ENCODE results near the gene MED28. TPM values are rescaled to one million over a fixed set of nuclear protein-coding genes. Genes with fewer than 3 reads are reported as not detected.
"Not testable (repeated sequence)": the region's sequence is repeated elsewhere in the genome, so short reads cannot be mapped to it uniquely, and the experiment has no call there.

The MED28 gene
- total RNA-seq, 1 donor from 2014 or later = 46.6 TPM

DNA sequence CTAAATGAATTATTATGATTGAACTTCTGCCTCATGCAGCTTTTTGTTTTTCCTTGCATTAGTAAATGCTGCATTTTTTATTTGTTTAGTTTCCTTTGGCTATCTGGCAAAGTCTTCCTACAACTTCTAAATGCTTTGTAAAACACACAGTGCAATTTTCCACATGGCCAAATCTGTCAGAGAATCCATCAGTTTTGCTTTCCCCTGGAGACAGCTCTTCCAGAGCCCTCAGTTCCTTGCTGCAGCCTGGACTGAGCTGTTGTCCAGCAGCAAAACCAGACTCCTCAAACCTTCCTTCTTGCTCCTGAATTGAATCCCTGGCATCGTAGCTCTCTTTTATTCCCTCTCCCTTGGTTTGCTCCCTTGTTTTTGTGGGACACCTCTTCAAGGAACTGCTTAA, 42.6 kb downstream of the MED28 start:
- no peaks in the 10 kb centered on the region for H3K9me3 Mint-ChIP-seq
- DNase-seq (ENCODE audit: low spot score) = no peak
- no peak overlapping the region for H3K4me3 Mint-ChIP-seq
- no peak overlapping the region for H3K27ac Mint-ChIP-seq
- no peaks in the 10 kb centered on the region for H3K36me3 Mint-ChIP-seq (ENCODE audit: low read depth)
- H3K27me3 Mint-ChIP-seq (ENCODE audit: insufficient read depth) = no peaks in the 10 kb centered on the region
- intact Hi-C loops (cut with micrococcal nuclease) = no loop called here
- no peaks in the 10 kb centered on the region for H3K4me1 Mint-ChIP-seq (ENCODE audit: low read depth)

DNA sequence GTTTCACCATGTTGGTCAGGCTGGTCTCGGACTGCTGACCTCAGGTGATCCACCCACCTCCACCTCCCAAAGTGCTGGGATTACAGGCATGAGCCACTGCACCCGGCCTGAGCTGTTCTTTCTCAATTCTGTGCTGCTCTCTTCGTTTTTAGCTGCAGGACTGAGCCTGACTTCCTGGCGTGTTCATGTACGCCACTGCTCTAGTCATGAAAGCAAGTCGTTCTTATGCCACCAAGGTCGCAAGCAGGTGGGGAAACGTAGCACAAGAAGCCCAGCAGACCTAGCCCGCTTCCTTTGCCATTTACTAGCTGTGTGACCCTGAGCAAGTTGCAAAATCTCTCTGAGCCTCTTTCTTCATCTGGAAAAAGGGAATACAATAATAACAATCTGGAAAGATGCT, 43.4 kb downstream of the MED28 start:
- H3K4me1 Mint-ChIP-seq (ENCODE audit: low read depth) = no peaks in the 10 kb centered on the region
- DNase-seq (ENCODE audit: low spot score) = no peak
- no peak overlapping the region for H3K27ac Mint-ChIP-seq
- no peaks in the 10 kb centered on the region for H3K9me3 Mint-ChIP-seq
- no peaks in the 10 kb centered on the region for H3K27me3 Mint-ChIP-seq (ENCODE audit: insufficient read depth)
- no peaks in the 10 kb centered on the region for H3K36me3 Mint-ChIP-seq (ENCODE audit: low read depth)
- H3K4me3 Mint-ChIP-seq = no peak overlapping the region
- intact Hi-C loops (cut with micrococcal nuclease) = no loop called here

DNA sequence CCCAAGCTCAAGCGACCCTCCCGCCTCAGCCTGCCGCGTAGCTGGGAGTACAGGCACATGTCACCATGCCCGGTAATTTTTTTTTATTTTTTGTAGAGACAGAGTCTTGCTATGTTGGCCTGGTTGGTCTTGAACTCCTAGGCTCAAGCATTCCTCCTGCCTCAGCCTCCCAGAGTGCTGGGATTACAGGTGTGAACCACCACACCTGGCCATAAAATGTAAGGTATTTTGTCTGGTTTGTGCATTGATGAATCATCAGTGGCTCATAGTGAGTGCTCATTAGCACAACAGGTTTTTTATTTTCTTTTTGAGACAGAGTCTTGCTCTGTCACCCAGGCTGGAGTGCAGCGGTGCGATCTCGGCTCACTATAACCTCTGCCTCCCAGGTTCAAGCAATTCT, 44.8 kb downstream of the MED28 start:
- H3K4me3 Mint-ChIP-seq; DNase-seq (ENCODE audit: low spot score); H3K36me3 Mint-ChIP-seq (ENCODE audit: low read depth); H3K27me3 Mint-ChIP-seq (ENCODE audit: insufficient read depth); H3K9me3 Mint-ChIP-seq; intact Hi-C loops (cut with micrococcal nuclease); H3K4me1 Mint-ChIP-seq (ENCODE audit: low read depth); H3K27ac Mint-ChIP-seq: not testable (repeated sequence)

DNA sequence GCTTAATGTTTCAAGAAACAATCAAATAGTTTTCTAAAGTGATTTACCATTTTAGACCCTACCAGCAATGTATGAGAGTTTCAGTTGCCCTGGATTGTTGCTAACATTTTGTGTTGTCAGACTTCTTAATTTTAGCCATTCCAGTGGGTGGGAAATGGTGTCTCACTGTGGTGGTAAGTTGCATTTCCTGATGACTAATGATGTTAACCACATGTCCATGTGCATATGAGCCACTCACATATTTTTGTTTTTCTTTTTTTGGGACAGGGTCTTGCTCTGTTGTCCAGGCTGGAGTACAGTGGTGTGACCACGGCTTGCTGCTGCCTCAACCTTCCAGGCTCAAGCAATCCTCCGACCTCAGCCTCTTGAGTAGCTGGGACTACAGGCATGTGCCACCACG, 48.3 kb downstream of the MED28 start:
- no peaks in the 10 kb centered on the region for H3K4me1 Mint-ChIP-seq (ENCODE audit: low read depth)
- no peak for DNase-seq (ENCODE audit: low spot score)
- H3K36me3 Mint-ChIP-seq (ENCODE audit: low read depth) = no peaks in the 10 kb centered on the region
- intact Hi-C loops (cut with micrococcal nuclease) = no loop called here
- no peak overlapping the region for H3K4me3 Mint-ChIP-seq
- no peaks in the 10 kb centered on the region for H3K27me3 Mint-ChIP-seq (ENCODE audit: insufficient read depth)
- H3K9me3 Mint-ChIP-seq = no peaks in the 10 kb centered on the region
- H3K27ac Mint-ChIP-seq = no peak overlapping the region

DNA sequence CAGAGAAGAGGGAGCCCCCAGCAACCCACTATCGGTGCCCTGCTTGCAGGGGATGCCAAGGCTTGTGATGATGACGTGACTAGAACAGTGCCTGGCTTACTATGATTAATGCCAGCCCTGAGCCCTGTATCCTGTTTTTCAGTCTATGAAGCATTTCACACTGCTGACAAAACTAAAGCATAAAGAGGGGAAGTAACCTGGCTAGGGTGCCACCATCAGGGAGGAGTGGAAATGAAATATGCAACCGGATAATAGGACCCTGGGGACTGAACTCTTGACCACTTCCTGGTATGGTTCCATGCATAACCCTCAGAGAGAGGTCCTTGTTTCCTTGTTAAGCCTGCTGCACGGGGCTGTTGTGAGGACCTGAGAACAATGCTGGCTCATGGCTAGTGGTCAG, 50.3 kb downstream of the MED28 start:
- H3K27ac Mint-ChIP-seq = no peak overlapping the region
- H3K36me3 Mint-ChIP-seq (ENCODE audit: low read depth) = no peaks in the 10 kb centered on the region
- no peaks in the 10 kb centered on the region for H3K4me1 Mint-ChIP-seq (ENCODE audit: low read depth)
- no peak for DNase-seq (ENCODE audit: low spot score)
- H3K9me3 Mint-ChIP-seq = no peaks in the 10 kb centered on the region
- intact Hi-C loops (cut with micrococcal nuclease) = no loop called here
- no peaks in the 10 kb centered on the region for H3K27me3 Mint-ChIP-seq (ENCODE audit: insufficient read depth)
- H3K4me3 Mint-ChIP-seq = no peak overlapping the region

DNA sequence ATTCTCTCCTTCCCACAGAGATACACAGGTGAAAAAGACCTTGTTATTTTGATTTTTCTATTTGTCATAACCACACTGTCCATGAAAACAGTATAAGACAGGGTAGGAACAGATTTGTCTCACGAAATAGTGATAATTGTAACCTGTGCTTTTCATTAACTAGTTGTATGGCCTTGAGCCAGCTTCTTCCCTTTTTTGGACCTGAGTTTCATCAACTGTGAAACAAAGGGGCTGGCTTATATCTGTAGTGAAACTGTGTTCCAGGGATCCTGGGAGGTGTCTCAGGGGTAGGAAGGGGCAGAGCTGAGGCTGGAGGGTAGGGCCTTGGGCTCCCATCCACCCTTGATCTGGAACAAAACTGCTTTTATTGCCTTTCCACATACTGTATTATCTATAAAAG, 50.9 kb downstream of the MED28 start:
- Mint-ChIP-seq H3K27ac (no peak overlapping the region), H3K4me1 (ENCODE audit: low read depth) (no peaks in the 10 kb centered on the region), H3K9me3 (no peaks in the 10 kb centered on the region), H3K36me3 (ENCODE audit: low read depth) (no peaks in the 10 kb centered on the region), H3K27me3 (ENCODE audit: insufficient read depth) (no peaks in the 10 kb centered on the region), H3K4me3 (no peak overlapping the region)
- no peak for DNase-seq (ENCODE audit: low spot score)
- intact Hi-C loops (cut with micrococcal nuclease) = no loop called here

DNA sequence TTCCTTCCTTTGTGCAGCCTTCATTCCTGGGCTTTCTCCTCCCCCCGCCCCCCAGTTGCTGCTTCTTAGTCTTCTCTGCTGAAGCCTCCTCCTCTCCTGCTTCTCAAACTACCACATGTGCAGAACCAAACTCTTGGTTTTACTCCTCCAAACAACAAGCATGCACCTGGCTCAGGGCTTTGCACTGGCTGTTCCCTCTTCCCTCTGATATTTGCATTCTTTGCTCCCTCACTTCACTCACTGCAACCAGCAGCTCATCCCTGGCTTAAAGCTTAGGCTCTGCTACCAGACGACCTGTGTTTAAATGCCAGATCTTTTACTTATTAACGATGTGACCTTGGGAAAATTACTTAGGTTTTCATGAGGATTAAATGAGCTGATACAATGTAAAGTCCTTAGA, 51.4 kb downstream of the MED28 start:
- Mint-ChIP-seq H3K4me3 (no peak overlapping the region), H3K9me3 (no peaks in the 10 kb centered on the region), H3K27me3 (ENCODE audit: insufficient read depth) (no peaks in the 10 kb centered on the region), H3K4me1 (ENCODE audit: low read depth) (no peaks in the 10 kb centered on the region), H3K36me3 (ENCODE audit: low read depth) (no peaks in the 10 kb centered on the region), H3K27ac (no peak overlapping the region)
- intact Hi-C loops (cut with micrococcal nuclease) = no loop called here
- no peak for DNase-seq (ENCODE audit: low spot score)

DNA sequence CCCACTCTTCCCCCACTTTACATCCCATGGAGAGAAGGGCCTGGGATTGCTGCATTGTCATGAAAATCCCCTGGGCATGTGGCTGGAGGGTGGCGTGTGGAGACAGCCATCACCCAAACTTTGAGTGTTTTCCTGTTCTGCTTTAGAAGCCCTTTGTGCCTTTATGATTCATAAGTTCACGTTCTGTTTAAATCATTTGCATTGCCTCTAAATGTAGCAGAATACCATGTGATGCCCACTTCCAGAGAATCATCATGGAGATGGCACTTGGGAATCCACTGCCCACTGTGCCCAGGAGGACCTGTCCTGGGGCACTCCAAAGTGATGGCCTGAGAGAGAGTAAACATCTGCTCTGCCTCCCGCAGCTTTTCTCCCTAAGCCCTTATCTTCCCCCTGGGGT, 52.8 kb downstream of the MED28 start:
- intact Hi-C loops (cut with micrococcal nuclease) = no loop called here
- no peak for DNase-seq (ENCODE audit: low spot score)
- H3K36me3 Mint-ChIP-seq (ENCODE audit: low read depth) = no peaks in the 10 kb centered on the region
- H3K9me3 Mint-ChIP-seq = peaks cover 3% of the 10 kb centered on the region
- H3K4me3 Mint-ChIP-seq = no peak overlapping the region
- H3K27ac Mint-ChIP-seq = no peak overlapping the region
- peaks cover 5% of the 10 kb centered on the region for H3K27me3 Mint-ChIP-seq (ENCODE audit: insufficient read depth)
- H3K4me1 Mint-ChIP-seq (ENCODE audit: low read depth) = no peaks in the 10 kb centered on the region

DNA sequence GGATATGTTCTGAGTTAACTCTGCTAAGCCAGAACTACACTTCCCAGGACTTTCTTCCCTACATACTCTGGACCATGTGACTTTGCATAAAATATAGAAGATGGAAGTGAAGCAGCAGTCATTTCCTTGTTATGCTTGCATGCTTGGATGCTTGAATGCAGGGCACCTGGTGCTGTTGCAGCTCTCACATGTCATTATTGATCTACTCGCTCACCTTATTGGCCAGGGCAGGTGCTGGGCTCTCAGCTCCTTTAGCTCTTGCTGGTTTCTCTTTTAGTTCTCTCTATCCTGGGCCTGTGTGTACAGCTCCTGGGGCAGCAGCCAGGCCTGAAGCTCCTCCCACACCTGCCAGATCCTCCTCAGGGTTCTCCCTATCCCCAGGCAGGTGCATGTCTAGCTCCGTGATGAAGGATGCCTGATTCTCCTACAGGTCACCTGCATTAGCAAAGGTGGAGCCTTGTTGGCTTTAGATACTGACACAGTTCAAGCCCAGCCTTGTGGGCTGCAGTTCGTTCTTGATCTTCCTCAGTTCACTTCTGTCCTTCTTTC, 53.3 kb downstream of the MED28 start:
- peaks cover 3% of the 10 kb centered on the region for H3K9me3 Mint-ChIP-seq
- H3K27ac Mint-ChIP-seq = no peak overlapping the region
- peaks cover 6% of the 10 kb centered on the region for H3K27me3 Mint-ChIP-seq (ENCODE audit: insufficient read depth)
- H3K4me1 Mint-ChIP-seq (ENCODE audit: low read depth) = no peaks in the 10 kb centered on the region
- intact Hi-C loops (cut with micrococcal nuclease) = no loop called here
- H3K4me3 Mint-ChIP-seq = no peak overlapping the region
- H3K36me3 Mint-ChIP-seq (ENCODE audit: low read depth) = no peaks in the 10 kb centered on the region
- no peak for DNase-seq (ENCODE audit: low spot score)

DNA sequence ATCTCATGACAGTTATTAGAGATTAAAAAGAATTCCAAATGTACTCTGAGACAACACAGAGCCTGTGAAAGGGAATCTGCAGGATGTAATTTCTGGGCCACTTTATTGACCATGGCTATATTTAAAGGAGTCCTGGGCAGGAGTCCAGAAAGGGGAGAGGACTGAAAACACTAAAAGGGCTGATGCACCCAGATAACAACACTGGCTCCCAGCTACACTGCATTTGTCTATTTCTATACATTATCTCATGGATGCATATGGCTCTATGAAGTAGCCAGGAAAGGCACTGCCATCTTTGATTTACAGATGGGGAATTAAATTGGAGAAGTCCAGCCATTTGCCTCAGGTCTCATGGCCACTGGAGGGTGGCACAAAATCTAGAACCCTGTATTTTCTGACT, 56.0 kb downstream of the MED28 start:
- DNase-seq (ENCODE audit: low spot score) = no peak
- peaks cover 9% of the 10 kb centered on the region for H3K27me3 Mint-ChIP-seq (ENCODE audit: insufficient read depth)
- H3K9me3 Mint-ChIP-seq = peaks cover 6% of the 10 kb centered on the region
- no peak overlapping the region for H3K4me3 Mint-ChIP-seq
- intact Hi-C loops (cut with micrococcal nuclease) = no loop called here
- H3K36me3 Mint-ChIP-seq (ENCODE audit: low read depth) = no peaks in the 10 kb centered on the region
- H3K27ac Mint-ChIP-seq = no peak overlapping the region
- H3K4me1 Mint-ChIP-seq (ENCODE audit: low read depth) = no peaks in the 10 kb centered on the region

DNA sequence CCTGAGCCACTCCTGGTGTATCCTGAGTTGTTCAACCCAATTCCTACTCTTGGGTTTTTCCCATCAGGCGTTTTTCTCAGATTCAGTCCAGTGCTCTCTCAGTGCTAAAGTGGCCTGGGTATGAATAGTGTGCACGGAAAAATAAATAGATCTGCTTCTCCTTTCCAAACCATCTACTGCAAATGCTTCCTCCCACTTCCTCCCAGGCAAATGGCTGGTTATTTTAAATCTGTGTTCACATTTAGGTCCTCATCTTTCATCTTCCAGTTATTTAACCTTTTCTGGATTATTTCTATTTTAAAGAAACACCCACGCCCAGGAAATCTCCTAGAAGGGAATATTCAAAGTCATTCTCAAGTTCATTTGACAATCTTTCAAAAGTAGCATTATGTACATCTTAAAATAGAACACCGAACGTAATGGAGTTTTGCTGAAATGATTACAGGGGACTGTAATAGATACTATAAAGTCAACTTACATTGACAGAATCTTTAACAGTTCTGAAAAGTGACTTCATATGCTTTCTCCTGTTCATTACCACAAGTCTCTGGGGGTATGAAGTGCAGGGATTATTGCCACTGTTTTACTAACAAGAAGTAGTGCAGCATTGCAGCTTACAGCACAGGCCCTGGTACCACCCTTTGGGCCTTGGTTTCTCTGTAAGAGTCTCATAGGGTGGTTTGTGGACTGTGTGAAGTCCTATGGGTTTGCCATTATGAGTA, 66.3 kb downstream of the MED28 start:
- intact Hi-C loops (cut with micrococcal nuclease) = no loop called here
- H3K9me3 Mint-ChIP-seq = no peaks in the 10 kb centered on the region
- H3K4me1 Mint-ChIP-seq (ENCODE audit: low read depth) = no peaks in the 10 kb centered on the region
- no peaks in the 10 kb centered on the region for H3K36me3 Mint-ChIP-seq (ENCODE audit: low read depth)
- peaks cover 2% of the 10 kb centered on the region for H3K27me3 Mint-ChIP-seq (ENCODE audit: insufficient read depth)
- no peak overlapping the region for H3K27ac Mint-ChIP-seq
- no peak for DNase-seq (ENCODE audit: low spot score)
- no peak overlapping the region for H3K4me3 Mint-ChIP-seq

DNA sequence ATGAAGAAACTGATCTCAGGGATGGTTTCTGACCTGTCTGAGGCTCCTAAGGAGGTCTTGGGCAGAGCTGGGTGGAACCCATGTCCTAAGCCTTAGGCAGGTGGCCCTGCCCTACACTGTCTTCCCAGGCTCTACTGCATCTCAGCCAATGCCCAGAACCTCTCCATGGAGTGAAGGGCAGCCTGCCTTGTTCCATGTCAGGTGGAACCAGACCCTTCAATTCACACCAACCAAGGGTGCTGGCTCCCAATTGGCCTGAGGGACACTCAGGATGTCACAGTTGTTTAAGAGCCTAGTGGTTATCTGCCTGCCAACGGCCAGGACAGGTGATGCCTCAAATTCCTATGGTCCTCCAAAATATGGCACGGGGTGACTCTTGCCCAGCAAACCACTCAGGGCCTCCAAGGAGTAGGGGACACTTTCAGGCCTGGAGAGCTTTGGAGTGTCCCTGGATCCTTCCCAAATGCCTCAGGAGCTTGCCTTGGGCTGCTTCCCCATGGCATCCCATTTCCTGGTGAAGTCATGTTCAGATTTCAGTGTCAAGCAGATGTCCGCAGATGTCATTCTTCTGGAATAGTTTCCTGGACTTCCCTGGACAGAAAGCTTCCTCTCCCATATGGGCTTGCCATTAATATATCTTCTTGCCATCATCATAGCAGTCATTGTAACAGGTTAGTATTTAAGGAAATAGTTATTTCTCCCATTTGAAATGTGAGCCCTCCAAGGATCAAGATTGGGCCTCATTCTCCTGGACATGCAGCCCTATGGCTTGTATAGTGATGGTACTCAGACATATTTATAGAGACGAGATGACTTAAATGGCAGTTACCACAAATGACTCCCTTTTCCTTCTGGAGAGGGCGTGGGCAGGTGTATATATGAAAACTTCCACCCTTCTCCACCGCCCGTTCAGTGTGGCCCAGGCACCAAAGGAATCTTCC, 67.1 kb downstream of the MED28 start:
- intact Hi-C loops (cut with micrococcal nuclease) = no loop called here
- no peaks in the 10 kb centered on the region for H3K36me3 Mint-ChIP-seq (ENCODE audit: low read depth)
- DNase-seq (ENCODE audit: low spot score) = no peak
- no peak overlapping the region for H3K27ac Mint-ChIP-seq
- H3K27me3 Mint-ChIP-seq (ENCODE audit: insufficient read depth) = peaks cover 2% of the 10 kb centered on the region
- no peak overlapping the region for H3K4me3 Mint-ChIP-seq
- H3K9me3 Mint-ChIP-seq = no peaks in the 10 kb centered on the region
- H3K4me1 Mint-ChIP-seq (ENCODE audit: low read depth) = no peaks in the 10 kb centered on the region

DNA sequence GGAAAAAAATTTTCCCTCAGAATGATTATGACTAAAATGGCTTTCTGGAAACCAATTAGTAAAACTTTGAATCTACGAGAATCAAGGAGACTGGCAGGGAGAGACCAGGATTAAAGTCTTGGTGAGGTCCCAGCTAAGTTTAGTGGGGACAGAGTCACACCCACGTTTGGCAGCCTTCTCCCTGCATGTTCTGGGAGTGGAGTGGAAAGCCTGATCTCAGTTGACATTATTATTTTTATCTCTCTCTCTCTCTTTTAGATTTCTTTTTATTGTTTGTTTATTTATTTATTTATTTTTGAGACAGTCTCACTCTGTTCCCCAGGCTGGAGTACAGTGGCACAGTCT, 67.8 kb downstream of the MED28 start:
- Mint-ChIP-seq H3K9me3 (no peaks in the 10 kb centered on the region), H3K36me3 (ENCODE audit: low read depth) (no peaks in the 10 kb centered on the region)
- intact Hi-C loops (cut with micrococcal nuclease) = no loop called here

More for the DNA sequence above, 67.8 kb downstream of the MED28 start:
- Mint-ChIP-seq H3K27ac (no peak overlapping the region), H3K4me3 (no peak overlapping the region), H3K27me3 (ENCODE audit: insufficient read depth) (peaks cover 2% of the 10 kb centered on the region), H3K4me1 (ENCODE audit: low read depth) (no peaks in the 10 kb centered on the region)
- DNase-seq (ENCODE audit: low spot score) = no peak

All from activated T-helper 1 cell treated with anti-CD3 and anti-CD28 coated beads, Interleukin-12 subunit alpha, Interleukin-12 subunit beta, Interleukin-2, Interleukin-4 antibody, amounts not matched to agents 30 ng/mL and 10 ng/mL and 1 ng/mL, durations not matched to agents 14 hours and 24 hours and 36 hours (primary cell).